HG03097 (cell line): ENCODE data around the gene HIGD2A.
"Not testable (repeated sequence)": the region's sequence is repeated elsewhere in the genome, so short reads cannot be mapped to it uniquely, and the experiment has no call there.

Experiments
- ATAC-seq: cut with Tn5 transposase; IDR thresholded peaks from one replicate; pipeline ENCODE4 v1.9.1; 2021; ENCODE audit not compliant: unreplicated experiment, low FRiP score

HIGD2A gene

DNA sequence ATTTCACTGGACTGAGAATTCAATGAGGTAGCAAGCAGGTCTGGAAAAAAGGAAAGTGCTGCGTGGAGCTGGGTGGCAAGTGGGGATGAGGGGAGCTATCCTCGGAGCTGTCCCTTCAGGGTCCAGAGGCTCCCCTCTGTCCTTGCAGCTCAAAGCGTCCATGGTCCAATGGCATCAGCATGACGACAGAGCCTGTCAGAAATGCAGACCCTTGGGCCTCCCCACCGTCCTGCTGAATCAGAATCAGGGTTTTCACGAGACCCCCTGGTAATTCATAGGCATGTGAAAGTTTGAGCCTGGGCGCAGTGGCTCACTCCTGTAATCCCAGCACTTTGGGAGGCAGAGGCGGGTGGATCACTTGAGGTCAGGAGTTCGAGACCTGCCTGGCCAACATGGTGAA is 5.5 kb downstream of the HIGD2A start:
- ATAC-seq, result no peak

DNA sequence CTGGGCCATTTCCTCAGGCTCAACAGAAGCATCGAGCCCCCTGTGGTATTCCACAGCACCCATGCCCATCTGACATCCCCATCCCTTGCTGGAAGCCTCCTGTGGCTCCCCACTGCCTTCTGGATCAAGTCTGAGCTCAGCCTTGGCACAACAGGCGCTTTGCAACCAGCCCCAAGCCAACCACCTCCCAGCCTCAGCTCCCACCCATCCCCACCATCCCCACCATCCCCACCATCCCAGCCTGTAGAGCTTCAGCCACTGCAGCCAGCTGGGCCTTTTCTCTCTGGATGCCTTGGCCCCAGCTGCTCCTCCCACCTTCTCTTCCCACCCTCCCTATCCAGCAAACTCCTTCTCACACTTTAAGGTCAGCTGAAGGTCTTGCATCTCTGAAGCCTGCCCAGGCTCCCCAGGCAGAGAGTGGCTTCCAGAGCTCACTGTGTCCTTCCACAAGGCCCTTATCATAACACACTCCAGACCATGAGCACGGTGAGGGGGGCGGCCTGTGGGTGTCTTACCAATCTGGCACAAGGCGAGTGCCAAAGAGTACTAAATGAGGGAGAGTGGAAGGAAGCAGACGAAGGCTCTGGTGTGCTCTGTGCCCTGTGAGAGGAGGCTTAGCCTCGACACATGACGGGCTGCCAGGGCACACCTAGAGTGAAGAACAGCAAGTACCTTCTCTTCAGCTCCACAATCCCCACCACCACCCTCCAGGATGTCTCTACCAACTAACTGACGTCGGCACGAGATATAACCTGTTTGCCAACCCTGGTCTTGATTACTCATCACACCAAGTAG is 6.5 kb downstream of the HIGD2A start:
- no peak for ATAC-seq

DNA sequence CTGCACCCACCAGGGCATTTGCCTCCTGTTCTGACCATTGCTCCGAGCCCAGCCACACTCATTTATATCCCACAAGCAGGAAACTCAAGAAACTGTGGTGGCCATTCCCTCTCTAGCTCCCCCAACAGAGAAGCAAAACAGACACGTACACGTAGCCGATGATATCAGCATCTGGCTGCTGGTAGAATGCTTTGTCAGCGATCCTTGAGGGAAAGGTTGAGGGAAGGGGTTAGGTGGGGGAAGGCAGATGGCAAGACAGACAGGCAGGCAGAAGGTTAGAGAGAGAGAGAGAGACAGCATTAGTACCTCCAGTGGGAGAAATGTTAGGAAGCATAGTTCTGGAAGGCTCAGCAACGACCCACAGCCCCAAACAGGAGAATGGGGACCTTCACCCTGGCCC is 7.8 kb downstream of the HIGD2A start:
- no peak for ATAC-seq

DNA sequence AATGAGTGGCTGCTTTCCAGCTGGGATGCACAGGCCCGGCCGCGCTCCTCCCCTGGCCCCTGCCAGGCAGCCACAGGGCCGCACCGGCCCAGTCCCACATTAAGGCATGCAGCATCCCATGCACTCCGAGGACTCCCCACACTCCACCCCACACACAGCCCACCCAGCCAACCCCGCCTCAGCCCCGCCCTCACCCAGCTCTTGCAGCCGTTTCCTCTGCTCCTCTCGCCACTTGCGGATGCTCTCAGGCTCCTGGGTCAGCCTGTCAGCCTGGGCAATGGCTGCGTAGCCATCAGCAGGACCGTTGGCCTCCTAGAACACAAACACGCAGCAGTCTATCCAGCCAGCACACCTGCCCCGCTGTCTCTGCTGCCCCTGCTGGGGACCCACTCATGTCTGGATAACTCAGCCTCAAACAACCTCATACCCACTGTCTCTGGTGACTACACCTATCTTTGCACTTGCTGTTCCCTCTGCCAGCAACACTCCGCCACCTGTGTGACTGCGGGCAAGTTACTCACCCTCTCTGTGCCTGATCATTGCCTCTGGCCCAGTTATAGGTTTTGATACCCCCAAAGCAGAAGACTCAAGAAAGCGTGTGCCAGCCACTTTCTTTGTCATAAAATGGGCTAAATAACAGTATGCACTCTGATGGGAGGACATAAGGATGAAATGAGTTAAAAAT is 9.3 kb downstream of the HIGD2A start:
- ATAC-seq, result no peak

DNA sequence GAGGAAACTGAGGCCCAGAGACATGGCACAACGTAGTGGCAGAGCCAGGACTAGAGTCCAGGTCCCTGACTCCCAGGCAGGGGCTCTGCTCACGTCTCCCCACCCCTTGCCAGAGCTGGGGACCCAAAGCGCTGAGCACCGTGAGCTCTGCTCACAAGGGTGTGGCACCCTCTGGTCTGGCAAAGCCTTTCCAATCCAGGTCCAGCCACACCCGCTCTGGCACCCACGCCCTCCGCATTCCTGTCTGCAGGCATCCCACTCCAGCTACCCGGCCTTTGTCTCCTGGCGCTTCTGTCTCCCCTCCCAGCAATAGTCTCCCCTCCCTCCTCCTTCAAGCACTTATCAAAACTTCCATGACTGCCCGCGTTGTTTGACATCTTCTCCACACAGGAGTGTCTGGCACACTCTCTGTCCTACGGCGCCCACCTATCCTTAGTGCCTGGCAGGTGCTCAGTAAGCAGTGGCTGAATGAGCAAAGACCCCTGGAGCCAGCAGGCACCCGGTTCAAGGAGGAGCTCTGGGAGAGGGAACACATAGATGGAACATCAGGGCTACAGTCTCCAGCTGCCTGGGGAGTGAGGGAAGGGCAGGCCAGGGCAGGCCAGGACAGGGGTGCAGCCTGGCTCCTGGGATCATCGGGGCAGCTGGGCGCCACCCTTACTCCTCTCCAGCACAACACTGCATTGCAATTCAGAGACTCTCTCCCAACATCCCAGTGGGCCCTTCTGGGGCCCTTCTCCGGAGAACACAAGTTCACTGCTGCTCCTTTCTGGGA is 12.0 kb downstream of the HIGD2A start:
- ATAC-seq, result no peak

DNA sequence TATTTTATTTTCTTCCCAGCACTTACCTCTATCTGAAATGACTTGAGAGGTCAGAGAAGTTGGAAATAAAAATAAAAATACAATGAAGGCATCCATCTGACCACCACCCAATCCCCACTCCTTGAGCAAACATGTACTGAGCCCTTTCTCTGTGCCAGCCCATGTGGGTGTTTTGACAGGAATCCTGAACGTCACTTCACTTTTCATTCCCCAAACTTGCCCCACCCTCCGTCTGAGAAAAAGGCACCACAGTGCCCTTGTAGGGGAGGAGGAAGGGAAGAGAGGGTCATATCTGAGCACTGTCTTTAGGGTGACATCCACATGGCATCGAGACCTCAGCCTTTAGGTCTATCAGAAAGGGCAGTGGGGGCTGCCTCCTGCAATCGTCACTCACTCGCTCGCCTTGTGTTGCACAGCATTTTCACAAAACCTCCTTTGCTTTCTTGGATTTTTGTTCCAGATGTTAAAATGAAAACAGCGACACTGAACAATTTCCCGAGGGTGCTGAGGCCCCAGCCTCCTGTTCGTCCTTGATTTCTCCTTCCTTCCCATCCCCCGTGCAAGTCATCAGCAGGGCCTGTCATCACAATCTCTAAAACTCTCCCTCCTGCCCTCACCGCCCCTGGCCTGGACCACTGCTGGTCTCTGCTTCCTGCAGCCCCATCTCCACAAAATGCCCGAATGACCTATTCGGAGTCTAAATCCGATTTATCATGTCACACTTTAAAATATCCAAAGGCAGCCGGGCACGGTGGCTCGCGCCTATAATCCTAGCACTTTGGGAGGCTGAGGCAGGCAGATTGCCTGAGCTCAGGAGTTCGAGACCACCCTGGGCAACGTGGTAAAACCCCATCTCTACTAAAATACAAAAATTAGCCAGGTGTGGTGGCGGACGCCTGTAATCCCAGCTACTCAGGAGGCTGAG is 13.0 kb downstream of the HIGD2A start:
- no peak for ATAC-seq

DNA sequence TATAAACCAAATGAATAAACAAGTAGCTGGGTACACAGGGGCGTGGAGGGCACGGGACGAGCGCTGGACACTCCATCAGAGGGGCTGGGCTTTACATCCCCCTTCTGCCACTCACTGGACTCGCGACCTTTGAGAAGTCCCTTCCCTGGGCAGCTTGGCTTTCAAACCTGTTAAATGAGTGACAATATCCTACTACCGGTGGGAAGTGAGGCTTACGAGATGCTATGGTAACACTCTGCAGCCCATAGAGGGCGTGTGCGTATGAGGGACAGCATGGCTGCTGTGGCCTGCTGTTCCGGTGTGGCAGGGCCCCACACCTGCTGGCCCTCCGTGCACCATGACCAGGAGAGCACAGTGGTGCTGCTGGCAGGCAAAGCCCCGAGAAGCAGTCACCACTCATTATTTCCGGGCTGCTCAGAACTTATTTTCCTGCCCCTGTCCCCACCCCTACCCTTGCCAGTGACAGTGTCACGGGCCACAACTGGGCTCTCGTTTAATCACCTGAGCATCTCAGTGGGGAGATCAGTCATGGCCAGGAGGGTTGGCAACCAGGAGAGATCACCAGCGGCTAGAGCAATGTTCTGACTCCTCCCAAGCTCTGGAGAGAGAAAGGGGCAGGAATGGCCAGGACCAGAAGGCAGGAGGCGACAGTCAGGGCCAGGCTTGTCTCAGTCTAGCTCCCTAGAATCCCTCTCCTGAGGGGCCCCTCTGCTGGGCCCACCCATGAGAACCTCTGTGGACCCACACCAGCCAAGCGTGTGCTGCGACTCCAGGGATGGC is 17.3 kb downstream of the HIGD2A start:
- ATAC-seq, result no peak

DNA sequence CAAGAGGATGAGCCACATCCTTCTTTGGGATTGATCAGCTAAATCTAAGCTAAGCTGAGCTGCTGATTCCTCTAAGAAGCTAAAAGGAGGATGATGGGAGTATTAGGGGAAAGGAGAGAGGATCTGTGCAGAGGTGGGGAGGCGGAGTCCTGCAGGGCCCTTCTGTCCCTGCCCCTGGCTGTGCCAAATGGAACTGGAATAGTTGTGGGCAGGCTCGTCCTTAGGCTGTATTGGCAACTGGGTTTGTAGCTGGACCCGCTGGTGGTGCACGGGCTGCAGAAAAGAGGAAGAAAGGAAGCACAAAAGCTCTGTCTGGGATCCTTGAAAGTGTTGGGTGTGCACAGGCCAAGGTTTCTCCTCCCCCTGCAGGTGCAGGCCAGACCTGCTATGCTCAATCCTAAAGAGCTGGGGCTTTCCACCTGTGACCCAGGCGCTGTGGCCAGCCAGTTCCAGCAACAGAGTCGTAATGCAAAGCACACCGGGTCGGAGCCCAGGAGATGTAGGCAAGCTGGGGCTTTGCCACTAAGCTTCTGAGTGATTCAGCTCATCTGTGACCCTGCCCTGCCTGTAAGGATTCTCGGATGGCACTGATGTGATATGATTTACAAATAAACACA is 18.0 kb downstream of the HIGD2A start:
- ATAC-seq, result no peak

DNA sequence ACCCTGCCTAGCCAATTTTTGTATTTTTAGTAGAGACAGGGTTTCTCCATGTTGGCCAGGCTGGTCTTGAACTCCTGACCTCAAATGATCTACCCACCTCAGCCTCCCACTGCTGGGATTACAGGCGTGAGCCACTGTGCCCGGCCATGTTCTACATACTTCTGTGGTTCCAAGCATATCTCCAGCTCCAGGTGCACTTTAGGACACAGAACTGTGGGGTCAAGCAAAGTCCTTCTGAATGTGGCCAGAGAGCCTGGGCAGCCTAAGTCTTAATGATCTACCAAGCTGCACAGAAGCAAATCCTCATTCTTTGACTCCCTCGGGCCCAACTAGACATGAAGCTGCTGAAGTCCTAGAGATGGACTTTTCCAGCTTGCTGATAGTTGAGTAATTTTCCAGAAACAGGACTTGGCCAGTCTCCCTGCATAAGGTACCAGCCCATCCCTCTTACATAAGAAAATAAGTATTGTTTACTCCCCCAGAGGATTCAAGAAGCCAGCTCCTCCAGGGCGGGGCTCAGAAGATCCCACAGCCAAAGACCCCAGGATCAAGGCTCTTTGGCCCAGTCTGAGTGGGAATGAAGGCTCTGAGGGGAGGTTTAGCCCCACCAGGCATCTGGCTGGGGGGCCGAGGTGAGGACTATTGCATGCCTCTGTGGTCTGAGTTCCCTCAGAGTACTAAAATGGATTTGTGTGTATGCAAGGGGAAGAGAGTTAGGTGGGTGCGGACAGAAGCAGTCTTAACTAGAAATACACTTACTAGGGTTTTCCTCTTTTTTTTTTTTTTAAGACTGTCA is 19.1 kb downstream of the HIGD2A start:
- ATAC-seq, result no peak

DNA sequence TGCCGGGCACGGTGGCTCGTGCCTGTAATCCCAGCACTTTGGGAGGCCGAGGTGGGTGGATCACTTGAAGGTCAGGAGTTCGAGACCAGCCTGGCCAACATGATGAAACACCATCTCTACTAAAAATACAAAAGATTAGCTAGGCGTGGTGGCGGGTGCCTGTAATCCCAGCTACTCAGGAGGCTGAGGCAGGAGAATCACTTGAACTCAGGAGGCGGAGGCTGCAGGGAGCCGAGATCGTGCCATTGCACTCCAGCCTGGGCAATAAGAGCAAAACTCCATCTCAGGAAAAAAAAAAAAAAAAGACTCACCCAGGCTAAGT is 19.7 kb downstream of the HIGD2A start:
- ATAC-seq, result not testable (repeated sequence)

DNA sequence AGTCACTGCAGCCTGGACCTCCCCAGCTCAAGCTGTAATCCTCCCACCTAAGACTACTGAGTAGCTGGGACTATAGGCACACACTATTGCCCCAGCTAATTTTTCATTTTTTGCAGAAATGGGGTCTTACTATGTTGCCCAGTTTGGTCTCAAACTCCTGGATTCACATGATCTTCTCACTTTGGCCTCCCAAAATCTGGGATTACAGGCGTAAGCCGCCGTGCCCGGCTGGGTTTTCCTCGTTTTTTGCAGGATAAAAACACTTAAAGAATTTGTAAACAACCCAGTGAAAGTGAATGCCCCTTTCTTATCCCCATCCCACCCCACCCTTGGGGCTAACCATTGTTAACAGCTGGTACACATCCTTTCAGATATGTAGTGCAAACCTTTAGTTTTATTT is 20.0 kb downstream of the HIGD2A start:
- ATAC-seq, result no peak

DNA sequence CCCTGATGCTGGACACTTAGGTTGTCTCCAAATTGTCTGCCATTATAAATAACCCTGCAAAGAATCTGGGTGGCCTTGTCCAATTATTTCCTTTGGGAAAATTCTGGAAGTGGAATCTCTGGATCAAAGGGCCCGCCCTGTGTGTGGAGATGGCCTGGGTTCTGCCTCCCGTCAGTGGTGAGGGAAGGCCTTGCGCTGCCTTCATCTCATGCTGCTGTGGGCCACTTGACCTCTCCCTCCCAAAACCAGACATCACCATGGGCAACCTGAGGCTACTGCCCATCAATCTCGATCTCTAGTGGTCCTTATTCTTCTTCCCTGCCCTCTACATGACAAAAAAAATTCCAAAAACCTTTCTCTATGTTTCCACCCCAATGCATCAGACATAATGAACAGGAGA is 21.2 kb downstream of the HIGD2A start:
- ATAC-seq, result no peak

DNA sequence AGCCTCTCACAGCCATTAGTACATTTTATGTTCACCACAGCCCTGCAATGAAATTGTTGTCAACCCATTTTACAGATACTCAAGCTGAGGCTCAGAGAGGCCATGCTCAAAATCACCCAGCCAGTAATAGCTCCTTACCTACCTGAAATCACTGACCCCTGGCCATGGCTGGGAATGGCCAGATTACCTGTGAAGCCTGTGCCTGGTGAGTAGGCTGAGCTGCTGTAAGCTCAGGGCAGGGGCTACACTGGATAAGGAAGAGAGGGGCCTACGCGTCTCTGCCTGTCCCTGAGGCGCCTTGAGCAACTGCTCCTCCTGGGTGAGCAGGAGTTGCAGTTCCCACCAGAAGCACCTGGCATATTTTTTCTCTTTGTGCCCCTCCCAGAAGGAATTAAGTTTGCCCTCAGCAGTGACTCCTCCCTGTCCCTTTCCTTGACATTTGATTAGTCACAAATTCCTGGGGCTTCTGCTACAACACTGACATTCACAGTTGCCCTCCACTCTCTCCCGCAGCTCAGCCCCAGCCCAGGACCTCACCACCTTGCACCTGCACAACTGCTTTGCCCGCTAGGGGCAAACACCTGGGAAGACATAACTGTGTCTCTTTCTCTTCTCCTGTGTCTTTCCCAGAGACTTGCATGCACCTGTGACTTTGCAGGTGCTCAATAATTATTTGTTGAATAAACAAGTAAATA is 22.1 kb downstream of the HIGD2A start:
- no peak for ATAC-seq

DNA sequence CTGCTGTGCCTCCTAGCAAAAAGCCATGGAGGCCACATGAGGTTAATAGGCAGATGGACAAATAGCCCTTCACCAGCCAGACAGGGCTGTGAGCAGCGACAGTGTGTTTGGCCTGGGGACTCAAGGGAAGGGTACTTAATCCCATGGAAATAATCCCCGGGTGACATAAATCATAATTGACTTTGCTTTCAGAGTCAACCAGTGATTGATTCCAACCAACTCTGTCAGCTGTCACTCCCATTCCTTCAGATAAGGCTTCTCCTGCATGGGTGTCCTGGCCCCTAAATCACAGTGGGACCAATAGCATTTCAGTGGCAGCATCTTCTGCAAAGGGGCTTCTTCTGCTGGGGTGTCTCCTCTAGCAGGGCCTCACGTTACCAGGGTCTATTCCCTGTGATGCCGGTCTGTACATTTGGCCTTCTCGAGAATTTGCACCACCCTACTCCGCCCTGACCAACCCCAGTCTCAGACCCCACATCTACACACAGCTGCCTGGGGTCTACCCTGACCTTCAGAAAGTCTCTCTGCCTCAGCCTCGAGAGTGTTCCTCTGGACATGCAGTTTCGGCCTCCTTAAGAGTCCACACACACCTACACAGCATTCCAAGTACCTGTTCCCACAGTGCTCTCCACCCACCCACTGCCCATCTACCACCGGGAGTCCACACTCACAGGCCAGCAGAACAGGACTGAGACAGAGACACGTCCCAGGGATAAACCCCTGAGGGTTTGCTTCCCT is 24.1 kb downstream of the HIGD2A start:
- no peak for ATAC-seq

DNA sequence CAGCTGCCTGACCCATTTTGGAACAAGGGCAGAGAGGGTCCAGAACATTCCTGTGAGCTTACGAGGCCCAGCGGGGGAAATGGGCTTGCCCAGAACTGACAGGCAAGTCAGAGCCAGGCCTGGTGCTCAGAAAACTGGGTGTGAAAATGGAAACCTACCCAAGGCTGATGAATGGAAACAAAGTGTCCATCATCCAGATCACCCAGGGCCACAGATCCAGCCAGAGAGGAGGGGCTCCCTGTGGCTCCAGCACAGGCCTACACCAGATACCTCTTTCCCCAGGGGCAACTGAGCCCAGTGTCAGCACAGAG is 24.7 kb downstream of the HIGD2A start:
- no peak for ATAC-seq

DNA sequence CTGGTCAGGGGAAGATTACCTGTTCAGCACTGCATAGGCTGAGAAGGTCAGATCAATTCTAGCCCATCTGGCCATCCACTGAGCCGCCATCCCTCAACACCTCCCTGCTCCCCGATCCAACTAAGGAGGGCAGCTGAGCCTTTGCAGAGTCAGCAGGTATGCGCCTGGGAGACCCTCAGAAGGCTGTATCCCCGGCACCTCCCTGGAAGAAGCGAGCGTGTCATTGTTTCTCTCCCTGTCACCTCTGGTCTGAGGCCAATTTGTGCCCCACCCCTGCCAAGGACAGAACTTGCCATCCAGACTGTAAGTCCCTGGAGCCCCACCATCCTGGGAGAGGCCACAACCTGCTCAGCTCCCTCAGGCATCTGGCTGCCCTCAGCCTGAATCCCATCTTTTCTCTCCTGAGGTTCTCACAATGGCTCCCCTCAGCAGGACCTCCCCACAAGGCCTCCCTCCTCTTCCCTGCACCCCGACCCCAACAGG is 25.2 kb downstream of the HIGD2A start:
- ATAC-seq, result no peak

DNA sequence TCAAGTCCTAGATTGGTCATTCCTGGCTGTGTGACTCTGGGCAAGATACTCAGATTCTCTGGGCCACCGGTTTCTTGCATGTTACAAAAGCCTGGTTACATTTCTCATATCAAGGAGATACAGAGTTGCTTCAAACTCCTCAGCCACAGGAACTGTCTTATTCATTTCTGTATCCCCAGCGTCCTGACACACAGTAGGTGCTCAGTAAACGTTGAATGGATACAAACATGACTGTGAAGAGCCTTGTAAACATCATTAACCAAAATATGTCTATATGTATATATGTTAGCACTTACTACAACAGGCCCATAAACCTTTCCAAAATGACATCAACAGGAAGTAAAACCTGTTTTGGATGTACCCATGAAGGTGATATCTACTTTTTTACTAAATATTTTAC is 26.2 kb downstream of the HIGD2A start:
- ATAC-seq, result no peak
